Right atrium auricular region (tissue), 2 donors: ENCODE data around the gene PIM1. TPM values are rescaled to one million over a fixed set of nuclear protein-coding genes. Genes with fewer than 3 reads are reported as not detected.

Source experiments
- DNase-seq: peaks from one replicate; pipeline ENCODE4 v3.0.0-alpha.2; 2019; ENCODE audit warnings: low spot score
- H3K27ac ChIP-seq, 2 donors: fragments of 200-600 bp; sonication (generic); 1 replicate in 1 of 2; 2 replicates in 1 of 2; pipeline ENCODE4 v1.5.1; 2016 to 2019
- H3K27me3 ChIP-seq, 2 donors: fragments of 200-600 bp; sonication (generic); one replicate each; pipeline versions ENCODE4 v1.5.1 to v1.6.0; 2017 to 2019
- H3K36me3 ChIP-seq: fragments of 200-600 bp; sonication (generic); one replicate; pipeline ENCODE4 v1.5.1; 2016
- H3K4me1 ChIP-seq, 2 donors: fragments of 200-600 bp; sonication (generic); one replicate each; pipeline versions ENCODE4 v1.5.1 to v1.6.0; 2017 to 2019
- H3K4me3 ChIP-seq, 2 donors: fragments of 200-600 bp; sonication (generic); 1 replicate in 1 of 2; 2 replicates in 1 of 2; pipeline ENCODE4 v1.5.1; 2017 to 2019; ENCODE audit warnings: mild to moderate bottlenecking in 1 of 2, moderate library complexity in 1 of 2
- H3K9me3 ChIP-seq, 2 donors: fragments of 200-600 bp; sonication (generic); one replicate each; pipeline ENCODE4 v1.5.1; 2019
- total RNA-seq, 2 donors: library from RNA; depleted of rRNA; stranded (reverse); fragments of >200 nt; gene quantifications; one replicate each; pipeline ENCODE4 v1.1.0, GENCODE V29; 2016
- TF ChIP-seq, protein P1 (sequence below), 2 donors: fragments of 200-600 bp; sonication (generic); IDR thresholded peaks; one replicate each; pipeline ENCODE4 v1.5.1; 2019; ENCODE audit warnings: antibody characterized with exemption in 2 of 2

PIM1 gene
- total RNA-seq, 2 donors from 2014 or later, result 28.0 to 46.2 TPM

DNA sequence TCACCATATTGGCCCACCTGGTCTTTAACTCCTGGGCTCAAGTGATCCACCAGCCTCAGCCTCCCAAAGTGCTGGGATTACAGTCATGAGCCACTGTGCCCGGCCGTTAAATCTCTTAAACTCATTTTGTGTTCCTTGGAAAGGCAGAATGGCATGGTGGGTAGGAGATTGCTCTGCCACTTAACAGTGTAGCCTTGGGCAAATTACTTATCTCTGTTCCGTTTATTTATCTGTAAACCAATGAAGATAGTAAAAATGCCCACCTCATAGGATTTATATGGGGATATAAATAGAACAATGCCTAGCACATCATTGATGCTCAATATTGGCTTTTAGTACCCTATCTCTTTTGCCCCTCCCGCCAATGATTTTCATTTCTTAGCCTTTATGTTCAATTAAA, 7.2 kb upstream of the PIM1 start:
- TF ChIP-seq, protein P1, sequence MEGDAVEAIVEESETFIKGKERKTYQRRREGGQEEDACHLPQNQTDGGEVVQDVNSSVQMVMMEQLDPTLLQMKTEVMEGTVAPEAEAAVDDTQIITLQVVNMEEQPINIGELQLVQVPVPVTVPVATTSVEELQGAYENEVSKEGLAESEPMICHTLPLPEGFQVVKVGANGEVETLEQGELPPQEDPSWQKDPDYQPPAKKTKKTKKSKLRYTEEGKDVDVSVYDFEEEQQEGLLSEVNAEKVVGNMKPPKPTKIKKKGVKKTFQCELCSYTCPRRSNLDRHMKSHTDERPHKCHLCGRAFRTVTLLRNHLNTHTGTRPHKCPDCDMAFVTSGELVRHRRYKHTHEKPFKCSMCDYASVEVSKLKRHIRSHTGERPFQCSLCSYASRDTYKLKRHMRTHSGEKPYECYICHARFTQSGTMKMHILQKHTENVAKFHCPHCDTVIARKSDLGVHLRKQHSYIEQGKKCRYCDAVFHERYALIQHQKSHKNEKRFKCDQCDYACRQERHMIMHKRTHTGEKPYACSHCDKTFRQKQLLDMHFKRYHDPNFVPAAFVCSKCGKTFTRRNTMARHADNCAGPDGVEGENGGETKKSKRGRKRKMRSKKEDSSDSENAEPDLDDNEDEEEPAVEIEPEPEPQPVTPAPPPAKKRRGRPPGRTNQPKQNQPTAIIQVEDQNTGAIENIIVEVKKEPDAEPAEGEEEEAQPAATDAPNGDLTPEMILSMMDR (IDR thresholded peaks at IDR 0.05), result no peak

DNA sequence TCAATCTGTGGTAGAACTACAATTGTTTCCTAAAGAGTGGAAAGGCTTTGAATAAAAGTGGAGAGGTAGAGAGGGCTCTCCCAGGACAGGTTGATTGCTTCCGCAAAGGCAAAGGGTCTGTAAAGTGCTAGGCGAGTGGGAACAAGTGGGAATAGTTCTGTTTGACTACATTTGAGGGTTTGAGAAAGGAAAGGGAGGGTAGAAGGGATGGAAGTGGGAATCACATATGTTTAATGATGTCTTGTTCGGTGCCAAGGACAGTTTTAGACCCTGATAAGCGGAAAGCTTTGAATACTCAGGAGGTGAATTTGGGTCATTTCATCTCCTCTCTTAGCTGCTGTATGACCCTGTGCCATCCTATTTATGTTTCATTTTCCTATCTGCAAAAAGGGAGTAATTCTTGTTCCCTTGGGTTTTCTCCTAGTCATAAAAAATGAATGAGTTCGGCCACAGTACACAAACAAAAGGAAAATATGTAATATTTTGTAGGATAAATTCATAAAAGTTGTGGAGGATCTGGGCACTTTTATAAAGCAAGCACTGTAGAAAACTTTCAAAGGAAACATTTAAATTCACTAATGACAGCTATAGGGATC, 1.7 kb upstream of the PIM1 start:
- H3K36me3 ChIP-seq, result peaks cover 26% of the 10 kb centered on the region
- H3K9me3 ChIP-seq, result no peaks in the 10 kb centered on the region
- H3K27ac ChIP-seq, result peak overlapping the region; percentile 92 to 94
- DNase-seq, result no peak
- TF ChIP-seq, protein P1 (IDR thresholded peaks at IDR 0.05), result no peak
- H3K4me3 ChIP-seq, result no peak overlapping the region
- H3K4me1 ChIP-seq, result peaks cover 0 to 34% of the 10 kb centered on the region in 2 donors
- no peaks in the 10 kb centered on the region for H3K27me3 ChIP-seq

More for the DNA sequence above, 7.2 kb upstream of the PIM1 start:
- Histone ChIP-seq H3K9me3 (no peaks in the 10 kb centered on the region), H3K27ac (no peak overlapping the region), H3K4me3 (no peak overlapping the region), H3K4me1 (peaks cover 0 to 14% of the 10 kb centered on the region in 2 donors), H3K27me3 (no peaks in the 10 kb centered on the region), H3K36me3 (no peaks in the 10 kb centered on the region)
- no peak for DNase-seq

DNA sequence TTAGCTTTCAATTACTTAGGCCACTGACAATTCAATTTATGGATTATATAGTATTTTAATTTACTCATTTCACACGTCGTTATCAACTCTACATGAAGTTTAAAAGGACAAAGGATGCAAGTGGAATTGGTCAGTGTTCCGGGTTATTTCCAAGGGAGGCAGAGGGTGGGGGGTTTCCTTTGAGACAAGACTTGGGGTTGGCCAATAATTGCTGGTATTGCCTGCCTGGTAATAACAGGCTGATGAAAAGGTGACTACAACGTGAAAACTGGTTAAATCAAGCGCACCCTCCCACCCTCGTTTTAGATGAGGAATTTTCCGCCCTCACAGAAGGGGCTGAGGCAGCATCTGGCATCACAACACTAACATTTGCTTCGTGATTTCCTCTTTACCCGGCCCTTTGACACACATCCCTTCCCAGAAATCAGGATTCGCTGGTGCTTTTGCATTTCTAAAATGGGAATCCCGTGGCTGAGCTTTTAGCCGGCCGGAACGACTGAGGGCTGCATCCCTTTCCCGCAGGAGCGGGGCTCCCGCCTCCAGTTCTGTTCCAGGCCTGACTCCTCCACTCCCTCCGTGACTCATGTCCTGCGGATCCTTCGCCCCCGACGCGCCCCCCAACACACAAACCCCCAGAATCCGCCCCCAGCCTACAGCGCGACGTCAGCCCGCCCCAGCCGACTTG, 999 bp upstream of the PIM1 start:
- H3K4me1 ChIP-seq, result peaks cover 0 to 41% of the 10 kb centered on the region in 2 donors

DNA sequence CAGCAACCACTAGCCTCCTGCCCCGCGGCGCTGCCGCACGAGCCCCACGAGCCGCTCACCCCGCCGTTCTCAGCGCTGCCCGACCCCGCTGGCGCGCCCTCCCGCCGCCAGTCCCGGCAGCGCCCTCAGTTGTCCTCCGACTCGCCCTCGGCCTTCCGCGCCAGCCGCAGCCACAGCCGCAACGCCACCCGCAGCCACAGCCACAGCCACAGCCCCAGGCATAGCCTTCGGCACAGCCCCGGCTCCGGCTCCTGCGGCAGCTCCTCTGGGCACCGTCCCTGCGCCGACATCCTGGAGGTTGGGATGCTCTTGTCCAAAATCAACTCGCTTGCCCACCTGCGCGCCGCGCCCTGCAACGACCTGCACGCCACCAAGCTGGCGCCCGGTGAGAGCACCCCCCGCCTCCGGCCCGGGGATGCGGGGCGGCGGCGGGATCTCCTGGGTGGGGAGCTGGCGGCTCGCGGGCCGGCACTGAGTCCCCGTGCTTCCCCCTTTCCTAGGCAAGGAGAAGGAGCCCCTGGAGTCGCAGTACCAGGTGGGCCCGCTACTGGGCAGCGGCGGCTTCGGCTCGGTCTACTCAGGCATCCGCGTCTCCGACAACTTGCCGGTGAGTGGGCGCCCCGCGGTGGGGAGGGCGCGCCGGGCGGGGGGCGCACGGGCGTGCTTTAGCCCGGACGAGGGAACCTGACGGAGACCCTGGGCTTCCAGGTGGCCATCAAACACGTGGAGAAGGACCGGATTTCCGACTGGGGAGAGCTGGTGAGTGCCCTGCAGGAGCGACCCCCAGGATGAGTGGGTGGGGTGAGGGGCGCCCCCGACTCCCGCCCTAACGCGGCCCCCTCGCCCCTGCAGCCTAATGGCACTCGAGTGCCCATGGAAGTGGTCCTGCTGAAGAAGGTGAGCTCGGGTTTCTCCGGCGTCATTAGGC, 585 bp downstream of the PIM1 start:
- H3K36me3 ChIP-seq, result peaks cover 48% of the 10 kb centered on the region
- peak; percentile 65 for DNase-seq
- H3K4me3 ChIP-seq, result peak overlapping the region; percentile 82 to 98
- H3K27ac ChIP-seq, result peak overlapping the region; percentile 95 to 99
- no peaks in the 10 kb centered on the region for H3K27me3 ChIP-seq
- no peaks in the 10 kb centered on the region for H3K9me3 ChIP-seq
- H3K4me1 ChIP-seq, result peaks cover 0 to 51% of the 10 kb centered on the region in 2 donors
- TF ChIP-seq, protein P1 (IDR thresholded peaks at IDR 0.05), result peak in 1 of 2 donors; percentile 30

More for the DNA sequence above, 999 bp upstream of the PIM1 start:
- DNase-seq, result no peak
- Histone ChIP-seq H3K27ac (peak overlapping the region; percentile 92 to 94), H3K36me3 (peaks cover 33% of the 10 kb centered on the region), H3K27me3 (no peaks in the 10 kb centered on the region), H3K9me3 (no peaks in the 10 kb centered on the region), H3K4me3 (peak overlapping the region; percentile 54 to 63)
- TF ChIP-seq, protein P1 (IDR thresholded peaks at IDR 0.05), result no peak

DNA sequence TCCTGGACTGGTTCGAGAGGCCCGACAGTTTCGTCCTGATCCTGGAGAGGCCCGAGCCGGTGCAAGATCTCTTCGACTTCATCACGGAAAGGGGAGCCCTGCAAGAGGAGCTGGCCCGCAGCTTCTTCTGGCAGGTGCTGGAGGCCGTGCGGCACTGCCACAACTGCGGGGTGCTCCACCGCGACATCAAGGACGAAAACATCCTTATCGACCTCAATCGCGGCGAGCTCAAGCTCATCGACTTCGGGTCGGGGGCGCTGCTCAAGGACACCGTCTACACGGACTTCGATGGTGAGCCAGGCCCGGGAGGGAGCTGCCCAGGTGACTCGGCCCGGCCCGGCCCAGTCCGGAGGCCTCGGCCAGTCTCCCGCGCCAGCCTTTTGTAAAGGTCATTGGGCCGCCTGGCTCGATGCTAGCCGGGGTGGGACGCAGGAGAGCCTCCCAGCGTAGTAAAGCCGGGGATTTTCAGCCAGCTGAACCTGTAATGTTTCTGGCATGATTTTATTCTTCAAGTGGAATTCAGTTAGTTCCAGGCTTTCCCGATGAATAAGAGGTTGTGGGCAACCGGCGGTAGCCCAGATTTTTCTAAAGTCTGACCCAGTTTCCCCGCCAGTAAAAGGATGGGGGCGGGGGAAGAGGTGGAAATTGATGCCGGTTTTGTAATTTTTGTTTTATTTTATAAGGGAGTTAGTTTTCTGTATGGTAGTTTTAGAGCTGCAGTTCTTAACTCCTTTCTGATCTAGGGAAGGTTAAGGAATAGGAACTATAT, 1.4 kb downstream of the PIM1 start:
- TF ChIP-seq, protein P1 (IDR thresholded peaks at IDR 0.05), result no peak
- DNase-seq, result peak; percentile 64
- Histone ChIP-seq H3K9me3 (no peaks in the 10 kb centered on the region), H3K4me1 (peaks cover 0 to 51% of the 10 kb centered on the region in 2 donors), H3K36me3 (peaks cover 51% of the 10 kb centered on the region), H3K27ac (peak overlapping the region; percentile 95 to 99), H3K4me3 (peak overlapping the region; percentile 82 to 98), H3K27me3 (no peaks in the 10 kb centered on the region)
